ENCODE results near the gene FGF1.

FGF1 gene

GRCh38 chr5:142664067-142664466 lies 21.8 kb downstream of the FGF1 start:
- H3K9me3 ChIP-seq (ENCODE audit: control insufficient read depth, low read depth, low read length), result no peaks in the 10 kb centered on the region
- no peak overlapping the region for H3K27ac ChIP-seq (ENCODE audit: low read length)
- H3K27me3 ChIP-seq (ENCODE audit: control insufficient read depth, insufficient read depth, low read length), result no peaks in the 10 kb centered on the region
- peaks cover 5% of the 10 kb centered on the region for H3K4me1 ChIP-seq (ENCODE audit: control insufficient read depth, low read depth, low read length)
- H3K9ac ChIP-seq (ENCODE audit: low read length), result no peak overlapping the region
- no peak overlapping the region for H3K4me3 ChIP-seq (ENCODE audit: low read length)
- H3K36me3 ChIP-seq (ENCODE audit: control insufficient read depth, low read depth, low read length), result no peaks in the 10 kb centered on the region

GRCh38 chr5:142663246-142663645 lies 22.6 kb downstream of the FGF1 start:
- no peaks in the 10 kb centered on the region for H3K9me3 ChIP-seq (ENCODE audit: control insufficient read depth, low read depth, low read length)
- no peak overlapping the region for H3K4me3 ChIP-seq (ENCODE audit: low read length)
- H3K9ac ChIP-seq (ENCODE audit: low read length), result no peak overlapping the region
- H3K4me1 ChIP-seq (ENCODE audit: control insufficient read depth, low read depth, low read length), result peaks cover 5% of the 10 kb centered on the region
- H3K27me3 ChIP-seq (ENCODE audit: control insufficient read depth, insufficient read depth, low read length), result no peaks in the 10 kb centered on the region
- no peak overlapping the region for H3K27ac ChIP-seq (ENCODE audit: low read length)
- no peaks in the 10 kb centered on the region for H3K36me3 ChIP-seq (ENCODE audit: control insufficient read depth, low read depth, low read length)

GRCh38 chr5:142661957-142662356 lies 23.9 kb downstream of the FGF1 start:
- Histone ChIP-seq H3K9me3 (ENCODE audit: control insufficient read depth, low read depth, low read length) (no peaks in the 10 kb centered on the region), H3K4me1 (ENCODE audit: control insufficient read depth, low read depth, low read length) (peaks cover 5% of the 10 kb centered on the region), H3K4me3 (ENCODE audit: low read length) (no peak overlapping the region), H3K27me3 (ENCODE audit: control insufficient read depth, insufficient read depth, low read length) (no peaks in the 10 kb centered on the region), H3K36me3 (ENCODE audit: control insufficient read depth, low read depth, low read length) (no peaks in the 10 kb centered on the region), H3K9ac (ENCODE audit: low read length) (no peak overlapping the region), H3K27ac (ENCODE audit: low read length) (no peak overlapping the region)

- Histone ChIP-seq H3K27me3 (ENCODE audit: control insufficient read depth, insufficient read depth, low read length) (no peaks in the 10 kb centered on the region), H3K4me1 (ENCODE audit: control insufficient read depth, low read depth, low read length) (peaks cover 5% of the 10 kb centered on the region), H3K9me3 (ENCODE audit: control insufficient read depth, low read depth, low read length) (no peaks in the 10 kb centered on the region), H3K36me3 (ENCODE audit: control insufficient read depth, low read depth, low read length) (no peaks in the 10 kb centered on the region), H3K27ac (ENCODE audit: low read length) (no peak overlapping the region), H3K4me3 (ENCODE audit: low read length) (no peak overlapping the region), H3K9ac (ENCODE audit: low read length) (no peak overlapping the region)
These were observed 24.7 kb downstream of the FGF1 start for GRCh38 chr5:142661143-142661542.

GRCh38 chr5:142660731-142661130 lies 25.2 kb downstream of the FGF1 start:
- H3K9ac ChIP-seq (ENCODE audit: low read length), result no peak overlapping the region
- H3K36me3 ChIP-seq (ENCODE audit: control insufficient read depth, low read depth, low read length), result no peaks in the 10 kb centered on the region
- H3K27ac ChIP-seq (ENCODE audit: low read length), result no peak overlapping the region
- H3K9me3 ChIP-seq (ENCODE audit: control insufficient read depth, low read depth, low read length), result no peaks in the 10 kb centered on the region
- no peak overlapping the region for H3K4me3 ChIP-seq (ENCODE audit: low read length)
- peaks cover 5% of the 10 kb centered on the region for H3K4me1 ChIP-seq (ENCODE audit: control insufficient read depth, low read depth, low read length)
- H3K27me3 ChIP-seq (ENCODE audit: control insufficient read depth, insufficient read depth, low read length), result no peaks in the 10 kb centered on the region

- no peak overlapping the region for H3K27ac ChIP-seq (ENCODE audit: low read length)
These were observed 25.7 kb downstream of the FGF1 start for GRCh38 chr5:142660196-142660595.

GRCh38 chr5:142659405-142659804 lies 26.5 kb downstream of the FGF1 start:
- Histone ChIP-seq H3K9ac (ENCODE audit: low read length) (no peak overlapping the region), H3K36me3 (ENCODE audit: control insufficient read depth, low read depth, low read length) (no peaks in the 10 kb centered on the region), H3K9me3 (ENCODE audit: control insufficient read depth, low read depth, low read length) (no peaks in the 10 kb centered on the region), H3K4me1 (ENCODE audit: control insufficient read depth, low read depth, low read length) (peaks cover 5% of the 10 kb centered on the region), H3K27ac (ENCODE audit: low read length) (no peak overlapping the region), H3K27me3 (ENCODE audit: control insufficient read depth, insufficient read depth, low read length) (no peaks in the 10 kb centered on the region), H3K4me3 (ENCODE audit: low read length) (no peak overlapping the region)

More at GRCh38 chr5:142660196-142660595, 25.7 kb downstream of the FGF1 start:
- Histone ChIP-seq H3K27me3 (ENCODE audit: control insufficient read depth, insufficient read depth, low read length) (no peaks in the 10 kb centered on the region), H3K9me3 (ENCODE audit: control insufficient read depth, low read depth, low read length) (no peaks in the 10 kb centered on the region), H3K4me1 (ENCODE audit: control insufficient read depth, low read depth, low read length) (peaks cover 5% of the 10 kb centered on the region), H3K4me3 (ENCODE audit: low read length) (no peak overlapping the region), H3K36me3 (ENCODE audit: control insufficient read depth, low read depth, low read length) (no peaks in the 10 kb centered on the region), H3K9ac (ENCODE audit: low read length) (no peak overlapping the region)

- H3K9me3 ChIP-seq (ENCODE audit: control insufficient read depth, low read depth, low read length), result no peaks in the 10 kb centered on the region
- H3K36me3 ChIP-seq (ENCODE audit: control insufficient read depth, low read depth, low read length), result no peaks in the 10 kb centered on the region
- no peak overlapping the region for H3K27ac ChIP-seq (ENCODE audit: low read length)
- H3K9ac ChIP-seq (ENCODE audit: low read length), result no peak overlapping the region
- H3K27me3 ChIP-seq (ENCODE audit: control insufficient read depth, insufficient read depth, low read length), result no peaks in the 10 kb centered on the region
- no peaks in the 10 kb centered on the region for H3K4me1 ChIP-seq (ENCODE audit: control insufficient read depth, low read depth, low read length)
- no peak overlapping the region for H3K4me3 ChIP-seq (ENCODE audit: low read length)
These were observed 27.6 kb downstream of the FGF1 start for GRCh38 chr5:142658278-142658677.

- Histone ChIP-seq H3K4me3 (ENCODE audit: low read length) (no peak overlapping the region), H3K36me3 (ENCODE audit: control insufficient read depth, low read depth, low read length) (no peaks in the 10 kb centered on the region), H3K9ac (ENCODE audit: low read length) (no peak overlapping the region), H3K9me3 (ENCODE audit: control insufficient read depth, low read depth, low read length) (no peaks in the 10 kb centered on the region), H3K27ac (ENCODE audit: low read length) (no peak overlapping the region), H3K4me1 (ENCODE audit: control insufficient read depth, low read depth, low read length) (no peaks in the 10 kb centered on the region), H3K27me3 (ENCODE audit: control insufficient read depth, insufficient read depth, low read length) (no peaks in the 10 kb centered on the region)
These were observed 28.4 kb downstream of the FGF1 start for GRCh38 chr5:142657446-142657845.

- Histone ChIP-seq H3K9ac (ENCODE audit: low read length) (no peak overlapping the region), H3K27ac (ENCODE audit: low read length) (no peak overlapping the region), H3K4me3 (ENCODE audit: low read length) (no peak overlapping the region)
These were observed 30.3 kb downstream of the FGF1 start for GRCh38 chr5:142655339-142656267.

GRCh38 chr5:142654578-142655058 lies 31.3 kb downstream of the FGF1 start:
- H3K9me3 ChIP-seq (ENCODE audit: control insufficient read depth, low read depth, low read length), result no peaks in the 10 kb centered on the region
- no peaks in the 10 kb centered on the region for H3K36me3 ChIP-seq (ENCODE audit: control insufficient read depth, low read depth, low read length)
- no peak overlapping the region for H3K27ac ChIP-seq (ENCODE audit: low read length)
- H3K4me3 ChIP-seq (ENCODE audit: low read length), result no peak overlapping the region
- no peaks in the 10 kb centered on the region for H3K4me1 ChIP-seq (ENCODE audit: control insufficient read depth, low read depth, low read length)
- no peak overlapping the region for H3K9ac ChIP-seq (ENCODE audit: low read length)
- H3K27me3 ChIP-seq (ENCODE audit: control insufficient read depth, insufficient read depth, low read length), result no peaks in the 10 kb centered on the region

More at GRCh38 chr5:142655339-142656267, 30.3 kb downstream of the FGF1 start:
- Histone ChIP-seq H3K4me1 (ENCODE audit: control insufficient read depth, low read depth, low read length) (no peaks in the 10 kb centered on the region), H3K36me3 (ENCODE audit: control insufficient read depth, low read depth, low read length) (no peaks in the 10 kb centered on the region), H3K27me3 (ENCODE audit: control insufficient read depth, insufficient read depth, low read length) (no peaks in the 10 kb centered on the region), H3K9me3 (ENCODE audit: control insufficient read depth, low read depth, low read length) (no peaks in the 10 kb centered on the region)

GRCh38 chr5:142653321-142653720 lies 32.6 kb downstream of the FGF1 start:
- H3K27me3 ChIP-seq (ENCODE audit: control insufficient read depth, insufficient read depth, low read length), result no peaks in the 10 kb centered on the region
- H3K4me3 ChIP-seq (ENCODE audit: low read length), result no peak overlapping the region
- no peaks in the 10 kb centered on the region for H3K4me1 ChIP-seq (ENCODE audit: control insufficient read depth, low read depth, low read length)
- H3K9ac ChIP-seq (ENCODE audit: low read length), result no peak overlapping the region
- H3K27ac ChIP-seq (ENCODE audit: low read length), result no peak overlapping the region
- no peaks in the 10 kb centered on the region for H3K9me3 ChIP-seq (ENCODE audit: control insufficient read depth, low read depth, low read length)
- H3K36me3 ChIP-seq (ENCODE audit: control insufficient read depth, low read depth, low read length), result no peaks in the 10 kb centered on the region

All from iPS-18a (cell line).